ENCODE results near the gene GJC2. TPM values are rescaled to one million over a fixed set of nuclear protein-coding genes. Genes with fewer than 3 reads are reported as not detected.

GJC2 gene
- polyA plus RNA-seq, 1 donor from 2014 or later: 2.3 TPM

DNA sequence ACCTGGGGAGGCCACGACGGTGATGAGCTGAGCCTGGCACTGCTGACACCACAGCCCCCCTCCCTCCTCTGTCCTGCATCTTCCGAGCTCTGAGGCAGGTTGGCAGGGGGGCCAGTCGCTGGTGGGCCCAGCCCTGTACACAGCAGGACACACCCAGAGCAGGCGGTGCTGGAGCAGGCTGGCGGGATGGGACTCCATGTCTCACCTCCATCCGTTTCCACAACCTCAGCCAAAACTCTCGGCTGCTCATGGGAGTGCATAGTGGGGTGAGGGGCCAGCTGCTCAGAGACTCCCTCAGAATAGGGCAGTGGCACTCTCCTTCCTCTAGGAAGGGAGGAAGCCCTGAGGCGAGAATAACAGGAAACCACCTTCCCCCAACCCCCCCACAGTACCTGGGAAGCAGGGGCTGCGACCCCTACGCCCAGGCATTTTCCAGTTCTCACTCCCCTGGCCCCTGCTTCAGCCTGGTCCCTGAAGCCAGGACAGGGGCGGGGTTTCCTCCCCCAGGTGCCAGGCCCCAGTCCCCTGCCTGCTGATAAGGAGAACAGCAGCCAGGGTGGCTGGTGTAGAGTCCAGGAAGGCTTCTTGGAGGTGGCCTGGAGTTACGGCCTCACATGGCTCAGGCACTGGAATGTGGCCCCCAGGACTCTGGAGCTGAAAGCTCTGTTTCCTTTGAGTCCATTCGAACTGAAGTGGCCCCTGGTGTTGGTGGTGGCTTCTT, 12.7 kb downstream of the GJC2 start:
- Histone ChIP-seq H3K36me3 (ENCODE audit: insufficient read depth, low read length) (no peaks in the 10 kb centered on the region), H3K27me3 (ENCODE audit: insufficient read depth, low read depth, low read length) (no peaks in the 10 kb centered on the region), H4K20me1 (ENCODE audit: insufficient read depth) (no peaks in the 10 kb centered on the region), H3K4me2 (ENCODE audit: low read length) (no peak overlapping the region), H3K9ac (ENCODE audit: low read length) (no peak overlapping the region), H3K27ac (ENCODE audit: low read length) (no peak overlapping the region), H3F3A (ENCODE audit: insufficient read depth, low read length, poor library complexity, severe bottlenecking) (no peaks in the 10 kb centered on the region), H3K9me3 (ENCODE audit: low read length) (no peaks in the 10 kb centered on the region), H3K4me3 (ENCODE audit: low read length) (no peak overlapping the region), H3K9me2 (ENCODE audit: insufficient read depth, low read length) (no peaks in the 10 kb centered on the region), H2AFZ (ENCODE audit: low read depth, low read length) (no peak overlapping the region), H3K79me2 (replicated peaks; ENCODE audit: insufficient read depth, low read length) (peaks cover 8% of the 10 kb centered on the region)
- TF ChIP-seq, protein P1, sequence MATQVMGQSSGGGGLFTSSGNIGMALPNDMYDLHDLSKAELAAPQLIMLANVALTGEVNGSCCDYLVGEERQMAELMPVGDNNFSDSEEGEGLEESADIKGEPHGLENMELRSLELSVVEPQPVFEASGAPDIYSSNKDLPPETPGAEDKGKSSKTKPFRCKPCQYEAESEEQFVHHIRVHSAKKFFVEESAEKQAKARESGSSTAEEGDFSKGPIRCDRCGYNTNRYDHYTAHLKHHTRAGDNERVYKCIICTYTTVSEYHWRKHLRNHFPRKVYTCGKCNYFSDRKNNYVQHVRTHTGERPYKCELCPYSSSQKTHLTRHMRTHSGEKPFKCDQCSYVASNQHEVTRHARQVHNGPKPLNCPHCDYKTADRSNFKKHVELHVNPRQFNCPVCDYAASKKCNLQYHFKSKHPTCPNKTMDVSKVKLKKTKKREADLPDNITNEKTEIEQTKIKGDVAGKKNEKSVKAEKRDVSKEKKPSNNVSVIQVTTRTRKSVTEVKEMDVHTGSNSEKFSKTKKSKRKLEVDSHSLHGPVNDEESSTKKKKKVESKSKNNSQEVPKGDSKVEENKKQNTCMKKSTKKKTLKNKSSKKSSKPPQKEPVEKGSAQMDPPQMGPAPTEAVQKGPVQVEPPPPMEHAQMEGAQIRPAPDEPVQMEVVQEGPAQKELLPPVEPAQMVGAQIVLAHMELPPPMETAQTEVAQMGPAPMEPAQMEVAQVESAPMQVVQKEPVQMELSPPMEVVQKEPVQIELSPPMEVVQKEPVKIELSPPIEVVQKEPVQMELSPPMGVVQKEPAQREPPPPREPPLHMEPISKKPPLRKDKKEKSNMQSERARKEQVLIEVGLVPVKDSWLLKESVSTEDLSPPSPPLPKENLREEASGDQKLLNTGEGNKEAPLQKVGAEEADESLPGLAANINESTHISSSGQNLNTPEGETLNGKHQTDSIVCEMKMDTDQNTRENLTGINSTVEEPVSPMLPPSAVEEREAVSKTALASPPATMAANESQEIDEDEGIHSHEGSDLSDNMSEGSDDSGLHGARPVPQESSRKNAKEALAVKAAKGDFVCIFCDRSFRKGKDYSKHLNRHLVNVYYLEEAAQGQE (IDR thresholded peaks at IDR 0.05; ENCODE audit: borderline replicate concordance): no peak
- TF ChIP-seq SMC3 (conservative IDR thresholded peaks at IDR 0.05; ENCODE audit: poor library complexity) (no peak), RAD21 (conservative IDR thresholded peaks at IDR 0.05) (no peak), TAF1 (IDR thresholded peaks at IDR 0.05; ENCODE audit: low read depth) (no peak), EP300 (conservative IDR thresholded peaks at IDR 0.05; ENCODE audit: poor library complexity, severe bottlenecking) (no peak), EZH2 (IDR thresholded peaks at IDR 0.05; ENCODE audit: borderline replicate concordance, insufficient read depth, low read length, poor library complexity, severe bottlenecking) (no peak), POLR2AphosphoS5 (IDR thresholded peaks at IDR 0.05) (no peak), MXI1 (conservative IDR thresholded peaks at IDR 0.05; ENCODE audit: poor library complexity, severe bottlenecking) (no peak)
- TF ChIP-seq, protein P2, sequence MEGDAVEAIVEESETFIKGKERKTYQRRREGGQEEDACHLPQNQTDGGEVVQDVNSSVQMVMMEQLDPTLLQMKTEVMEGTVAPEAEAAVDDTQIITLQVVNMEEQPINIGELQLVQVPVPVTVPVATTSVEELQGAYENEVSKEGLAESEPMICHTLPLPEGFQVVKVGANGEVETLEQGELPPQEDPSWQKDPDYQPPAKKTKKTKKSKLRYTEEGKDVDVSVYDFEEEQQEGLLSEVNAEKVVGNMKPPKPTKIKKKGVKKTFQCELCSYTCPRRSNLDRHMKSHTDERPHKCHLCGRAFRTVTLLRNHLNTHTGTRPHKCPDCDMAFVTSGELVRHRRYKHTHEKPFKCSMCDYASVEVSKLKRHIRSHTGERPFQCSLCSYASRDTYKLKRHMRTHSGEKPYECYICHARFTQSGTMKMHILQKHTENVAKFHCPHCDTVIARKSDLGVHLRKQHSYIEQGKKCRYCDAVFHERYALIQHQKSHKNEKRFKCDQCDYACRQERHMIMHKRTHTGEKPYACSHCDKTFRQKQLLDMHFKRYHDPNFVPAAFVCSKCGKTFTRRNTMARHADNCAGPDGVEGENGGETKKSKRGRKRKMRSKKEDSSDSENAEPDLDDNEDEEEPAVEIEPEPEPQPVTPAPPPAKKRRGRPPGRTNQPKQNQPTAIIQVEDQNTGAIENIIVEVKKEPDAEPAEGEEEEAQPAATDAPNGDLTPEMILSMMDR (IDR thresholded peaks at IDR 0.05; ENCODE audit: poor library complexity, severe bottlenecking): no peak

DNA sequence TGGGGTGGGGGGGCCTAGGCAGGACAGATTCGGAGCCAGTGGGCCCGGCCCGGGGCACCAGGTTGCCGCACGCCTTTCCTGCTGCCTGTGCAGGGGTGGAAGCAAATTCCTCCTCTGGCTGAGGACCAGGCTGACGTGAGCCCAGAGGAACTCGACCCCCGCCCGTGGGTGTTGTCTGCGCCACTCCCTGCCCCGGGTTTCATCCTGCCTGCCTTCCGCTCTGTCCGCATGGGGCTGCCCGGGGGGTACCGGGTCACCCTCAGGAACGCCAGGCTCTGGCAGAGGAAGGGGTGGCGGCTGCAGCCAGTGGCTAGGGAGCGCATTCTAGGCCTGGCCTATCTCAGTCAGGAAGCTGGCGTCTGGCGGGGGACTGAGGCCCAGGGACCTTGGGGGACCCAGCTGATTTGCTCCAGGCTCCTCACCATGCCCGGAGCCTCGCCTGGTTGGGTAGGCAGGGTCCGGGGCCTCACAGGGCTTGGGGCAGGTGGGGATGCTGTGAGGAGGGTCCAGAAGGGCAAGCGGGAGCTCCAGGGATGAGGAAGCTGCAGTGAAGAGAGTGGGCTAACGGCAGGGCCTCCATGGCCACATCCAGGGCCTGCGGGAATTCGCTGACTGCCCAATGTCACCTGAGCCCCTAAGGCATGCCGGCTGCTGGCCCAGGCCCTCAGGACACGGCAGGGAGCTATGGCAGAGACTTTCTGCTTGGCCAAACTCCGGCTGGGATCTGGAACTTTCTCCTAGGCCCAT, 13.4 kb downstream of the GJC2 start:
- H3K9me3 ChIP-seq (ENCODE audit: low read length): no peaks in the 10 kb centered on the region
- H3F3A ChIP-seq (ENCODE audit: insufficient read depth, low read length, poor library complexity, severe bottlenecking): no peaks in the 10 kb centered on the region
- no peaks in the 10 kb centered on the region for H3K27me3 ChIP-seq (ENCODE audit: insufficient read depth, low read depth, low read length)
- no peak overlapping the region for H3K4me3 ChIP-seq (ENCODE audit: low read length)
- no peaks in the 10 kb centered on the region for H4K20me1 ChIP-seq (ENCODE audit: insufficient read depth)
- H3K27ac ChIP-seq (ENCODE audit: low read length): no peak overlapping the region
- H3K9ac ChIP-seq (ENCODE audit: low read length): no peak overlapping the region
- H3K9me2 ChIP-seq (ENCODE audit: insufficient read depth, low read length): no peaks in the 10 kb centered on the region
- no peak overlapping the region for H2AFZ ChIP-seq (ENCODE audit: low read depth, low read length)
- H3K4me2 ChIP-seq (ENCODE audit: low read length): no peak overlapping the region
- no peaks in the 10 kb centered on the region for H3K36me3 ChIP-seq (ENCODE audit: insufficient read depth, low read length)
- peaks cover 11% of the 10 kb centered on the region for H3K79me2 ChIP-seq (replicated peaks; ENCODE audit: insufficient read depth, low read length)
- TF ChIP-seq, protein P1 (IDR thresholded peaks at IDR 0.05; ENCODE audit: borderline replicate concordance): no peak
- TF ChIP-seq, protein P2 (IDR thresholded peaks at IDR 0.05; ENCODE audit: poor library complexity, severe bottlenecking): no peak
- TF ChIP-seq POLR2AphosphoS5 (IDR thresholded peaks at IDR 0.05) (no peak), EZH2 (IDR thresholded peaks at IDR 0.05; ENCODE audit: borderline replicate concordance, insufficient read depth, low read length, poor library complexity, severe bottlenecking) (no peak)

Measured in neural cell (in vitro differentiated cells).